Omental fat pad (tissue), 4 donors: ENCODE results near the gene SEMA6C. TPM values are rescaled to one million over a fixed set of nuclear protein-coding genes. Genes with fewer than 3 reads are reported as not detected.
"Not testable (repeated sequence)": the region's sequence is repeated elsewhere in the genome, so short reads cannot be mapped to it uniquely, and the experiment has no call there.

Experiments
- ATAC-seq: fragments of 150-250 bp; one replicate; pipeline ENCODE4 v1.9.1; 2016; ENCODE audit warnings: mild to moderate bottlenecking, moderate library complexity; ENCODE audit not compliant: low FRiP score
- DNase-seq: peaks from one replicate; pipeline ENCODE4 v3.0.0-alpha.2; 2019; ENCODE audit warnings: low spot score
- CTCF ChIP-seq, 3 donors: fragments of 450-650 bp; IDR thresholded peaks; one replicate each; pipeline ENCODE4 v1.5.1; 2016 to 2017; ENCODE audit warnings: antibody characterized with exemption in 3 of 3, mild to moderate bottlenecking in 3 of 3, moderate library complexity in 2 of 3
- total RNA-seq, 4 donors: library from RNA; depleted of rRNA; stranded (reverse); fragments of >200 nt; gene quantifications; one replicate each; pipeline ENCODE4 v1.1.0, GENCODE V29; 2016

The SEMA6C gene
- 10 to 100 TPM in 1 of 4 donors, 1 to 10 TPM in 3; 2.6 to 25.5 (median 4.1) TPM for total RNA-seq

GRCh38 chr1:151146412-151147131, at the start of gene SEMA6C:
TSS of gene SEMA6C (minus strand) at chr1:151146631. CDS start at chr1:151142621, 4,010 bp downstream.
- peak; percentile 71 for DNase-seq
- TF ChIP-seq CTCF (IDR thresholded peaks at IDR 0.05): no peak
- peak; percentile 98 for ATAC-seq

GRCh38 chr1:151194894-151195594, 48.6 kb upstream of the SEMA6C start:
- DNase-seq: peak; percentile 88

GRCh38 chr1:151193856-151194255, 47.4 kb upstream of the SEMA6C start:
- ATAC-seq (no peak), DNase-seq (no peak)
- TF ChIP-seq CTCF (IDR thresholded peaks at IDR 0.05): no peak

More at GRCh38 chr1:151194894-151195594, 48.6 kb upstream of the SEMA6C start:
- peak; percentile 65 for ATAC-seq

- ATAC-seq (no peak), DNase-seq (no peak)
- no peak for TF ChIP-seq CTCF (IDR thresholded peaks at IDR 0.05)
Measured at GRCh38 chr1:151193304-151193703, 46.9 kb upstream of the SEMA6C start.

GRCh38 chr1:151192047-151192446, 45.6 kb upstream of the SEMA6C start:
- DNase-seq (no peak), ATAC-seq (no peak)
- TF ChIP-seq CTCF (IDR thresholded peaks at IDR 0.05): no peak

DNA sequence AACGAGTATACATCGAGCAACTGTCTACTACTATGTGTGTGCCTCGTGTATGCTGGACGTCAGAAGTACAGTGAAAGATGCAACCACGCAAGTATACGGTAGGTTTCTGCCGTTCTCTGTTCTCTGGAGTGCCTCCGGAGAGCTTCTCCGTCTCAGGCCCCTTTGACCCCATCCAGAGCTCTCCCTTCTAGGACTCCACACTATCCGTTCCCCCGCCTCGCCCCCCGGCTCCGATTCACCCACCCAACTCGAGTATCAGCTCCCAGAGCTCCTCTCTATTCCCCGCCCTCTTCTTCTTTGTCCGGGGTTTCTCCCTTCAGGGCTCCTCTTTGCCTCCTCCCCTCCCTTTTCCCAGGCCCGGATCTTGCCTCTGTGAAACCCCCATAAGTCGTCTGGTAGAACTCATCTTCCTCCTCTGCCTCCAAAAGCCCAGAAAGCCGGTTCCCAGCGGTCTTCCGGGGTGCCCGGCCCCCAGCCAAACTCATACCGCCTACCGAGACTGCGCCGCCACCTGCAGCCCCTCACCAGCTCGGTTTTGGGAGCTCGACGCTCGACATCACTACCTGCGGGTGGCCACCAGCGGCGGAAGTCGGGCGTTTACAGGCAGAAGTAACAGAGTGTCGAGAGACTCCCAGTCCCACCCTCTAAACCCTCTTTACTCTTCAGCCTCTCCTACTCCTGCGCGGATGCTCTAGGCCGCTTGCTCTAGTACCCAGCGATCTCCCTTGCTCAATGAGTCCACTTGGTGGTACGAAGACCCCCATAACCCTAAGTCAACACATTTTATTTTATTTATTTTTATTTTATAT, 43.4 kb upstream of the SEMA6C start, which contains the start of gene VPS72:
Gene VPS72 (minus strand): TSS at position 561 of the 809 bp plus-strand sequence. CDS start 76 bp downstream, at position 485.
- peak; percentile 65 for DNase-seq
- TF ChIP-seq CTCF (IDR thresholded peaks at IDR 0.05): no peak
- peak; percentile 93 for ATAC-seq

GRCh38 chr1:151188667-151189066, 42.2 kb upstream of the SEMA6C start:
- ATAC-seq, DNase-seq: not testable (repeated sequence)
